HG02885 (cell line): ENCODE measurements around the gene DMAC2.
"Not testable (repeated sequence)": the region's sequence is repeated elsewhere in the genome, so short reads cannot be mapped to it uniquely, and the experiment has no call there.

Experiments used
- ATAC-seq: cut with Tn5 transposase; IDR thresholded peaks from one replicate; pipeline ENCODE4 v1.9.1; 2021; ENCODE audit warnings: mild to moderate bottlenecking; ENCODE audit not compliant: unreplicated experiment, poor library complexity

Gene DMAC2

DNA sequence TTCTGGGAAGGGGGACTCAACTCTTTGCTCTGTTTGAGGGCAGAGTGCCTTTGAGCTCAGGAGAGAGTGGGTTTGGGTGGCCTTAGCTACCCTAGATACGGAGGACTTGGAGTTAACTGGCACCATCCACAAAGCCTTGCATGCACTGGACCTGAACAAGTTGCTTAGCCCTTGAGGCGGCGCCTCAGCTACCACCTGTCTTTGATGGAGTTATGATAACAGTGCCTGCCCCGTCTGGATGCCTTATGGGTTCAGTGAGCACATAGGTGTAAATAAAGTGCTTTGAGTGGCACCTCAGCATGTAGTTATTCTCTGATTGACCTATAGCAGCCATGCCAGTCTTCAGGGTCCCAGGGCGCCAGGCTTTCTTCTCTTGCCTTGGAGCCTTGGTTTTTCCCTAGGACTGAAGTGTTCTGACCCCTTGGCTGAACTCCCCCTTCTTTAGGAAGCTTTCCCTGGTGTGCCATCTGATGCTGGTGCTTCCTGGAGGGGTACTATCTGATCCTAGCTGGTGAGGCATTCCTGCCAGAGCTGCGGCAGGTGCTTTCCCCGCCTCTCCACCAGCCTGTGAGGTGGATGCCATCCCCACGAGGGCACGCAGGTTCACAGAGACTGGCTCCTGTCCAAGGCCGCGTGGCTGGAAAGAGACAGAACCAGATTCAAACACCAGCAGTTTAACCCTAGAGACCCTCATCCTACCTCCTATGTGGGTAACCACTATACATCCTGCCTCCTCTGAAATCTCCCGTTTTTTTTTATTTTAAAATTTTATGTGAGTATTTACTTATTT, 36.3 kb downstream of the DMAC2 start:
- ATAC-seq = no peak

DNA sequence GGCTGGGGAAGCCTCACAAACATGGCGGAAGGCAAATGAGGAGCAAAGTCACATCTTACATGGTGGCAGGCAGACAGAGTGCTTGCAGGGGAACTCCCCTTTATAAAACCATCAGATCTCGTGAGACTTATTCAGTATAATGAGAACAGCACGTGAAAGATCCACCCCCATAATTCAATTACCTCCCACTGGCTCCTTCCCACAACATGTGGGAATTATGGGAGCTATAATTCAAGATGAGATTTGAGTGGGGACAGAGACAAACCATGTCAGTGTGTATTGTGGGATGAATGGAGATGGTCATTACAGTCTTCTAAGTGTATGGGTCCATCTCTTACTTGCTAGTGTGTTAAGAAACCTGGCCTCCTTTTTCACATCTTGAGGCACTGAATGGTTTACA, 37.7 kb downstream of the DMAC2 start:
- ATAC-seq = no peak

DNA sequence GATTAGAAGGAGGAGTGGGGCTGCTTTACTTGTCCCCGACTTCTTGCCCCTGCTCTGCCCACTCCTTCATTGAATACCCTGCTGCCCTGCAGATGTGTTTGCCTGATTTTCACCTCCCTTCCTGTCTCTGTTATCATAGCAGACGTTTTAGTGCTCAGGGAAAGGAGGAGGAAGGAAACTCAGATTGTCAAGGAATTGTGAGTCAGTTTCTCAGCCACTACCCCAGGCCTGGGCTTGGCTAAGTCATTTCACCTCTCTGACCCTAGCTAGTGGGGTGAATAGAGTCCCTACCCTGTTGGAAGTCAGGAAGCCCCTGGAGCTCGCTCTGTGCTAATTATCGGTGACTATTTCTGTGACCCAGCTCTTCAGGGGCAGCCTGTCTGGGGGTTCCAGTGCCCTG, 38.2 kb downstream of the DMAC2 start:
- no peak for ATAC-seq

DNA sequence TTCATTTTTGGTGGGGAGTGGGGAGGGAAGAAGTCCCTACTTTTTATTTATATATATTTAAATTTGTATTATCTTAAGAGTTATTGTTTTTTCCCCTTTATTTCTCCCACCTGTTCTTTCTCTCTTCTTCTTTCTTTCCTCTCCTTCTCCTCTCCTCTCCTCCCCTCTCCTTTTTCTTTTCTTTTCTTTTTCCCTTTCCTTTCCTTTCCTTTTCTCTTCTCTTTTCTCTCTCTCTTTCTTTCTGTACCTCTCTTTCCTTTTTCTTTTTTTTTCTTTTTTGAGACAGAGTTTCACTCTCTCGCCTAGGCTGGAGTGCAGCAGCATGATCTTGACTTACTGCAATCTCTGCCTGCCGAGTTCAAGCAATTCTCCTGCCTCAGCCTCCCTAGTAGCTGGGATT, 40.2 kb downstream of the DMAC2 start:
- ATAC-seq = no peak

DNA sequence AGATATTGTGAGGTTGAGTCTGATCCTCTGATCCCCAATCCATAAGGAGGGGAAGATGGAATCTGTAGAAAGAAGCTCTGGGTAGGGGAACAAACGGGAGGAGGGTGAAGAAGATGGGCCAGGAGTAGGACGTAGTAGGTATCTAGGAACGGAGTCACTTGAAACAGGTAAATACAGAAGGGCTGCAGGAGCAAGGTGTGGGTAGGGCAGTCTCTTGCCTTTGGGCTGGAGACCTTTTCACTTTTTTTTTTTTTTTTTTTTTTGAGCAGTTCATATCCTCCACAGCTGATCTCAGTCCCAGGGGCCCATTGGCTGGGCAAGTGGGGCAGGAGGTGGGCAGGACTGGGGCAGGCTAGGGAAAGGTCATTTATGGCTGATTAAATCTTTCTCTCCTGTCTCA, 40.6 kb downstream of the DMAC2 start:
- ATAC-seq = no peak

DNA sequence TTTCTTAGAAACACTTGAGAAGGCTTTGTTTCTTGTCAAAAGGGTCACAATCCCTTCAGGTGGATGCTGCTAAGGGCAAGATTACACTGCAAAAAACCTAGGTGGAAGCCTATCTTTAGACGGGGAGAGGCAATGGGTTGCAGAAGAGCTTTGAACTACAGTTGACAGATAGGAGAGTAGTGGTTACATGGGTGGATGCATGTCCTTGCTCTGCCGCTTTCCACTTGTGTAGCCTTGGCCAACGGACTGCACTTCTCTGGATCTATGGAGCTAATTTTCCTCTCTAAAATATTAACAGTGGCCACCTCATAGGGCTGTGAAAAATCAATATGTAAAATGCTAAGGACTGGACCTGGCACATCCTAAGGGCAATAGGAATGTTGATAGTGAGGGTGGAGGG, 41.1 kb downstream of the DMAC2 start:
- ATAC-seq = no peak

DNA sequence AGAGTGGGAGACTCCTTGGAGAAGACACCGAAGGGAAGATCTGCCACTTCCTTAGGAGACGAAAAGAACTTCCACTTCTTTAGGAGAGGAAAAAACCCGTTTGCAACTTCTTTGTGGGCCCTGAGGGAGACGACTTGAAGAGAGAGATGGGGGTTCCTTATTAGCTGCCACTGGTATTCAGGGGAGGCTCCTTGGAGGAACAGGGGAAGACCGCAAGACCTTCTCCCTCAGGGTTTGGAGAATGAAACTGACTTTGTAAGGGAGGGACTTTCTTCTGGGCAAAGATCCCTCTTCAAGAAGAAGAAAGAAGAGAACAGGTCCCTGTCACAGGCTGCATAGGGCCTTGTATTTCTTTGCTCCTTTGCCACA, 41.7 kb downstream of the DMAC2 start:
- no peak for ATAC-seq

DNA sequence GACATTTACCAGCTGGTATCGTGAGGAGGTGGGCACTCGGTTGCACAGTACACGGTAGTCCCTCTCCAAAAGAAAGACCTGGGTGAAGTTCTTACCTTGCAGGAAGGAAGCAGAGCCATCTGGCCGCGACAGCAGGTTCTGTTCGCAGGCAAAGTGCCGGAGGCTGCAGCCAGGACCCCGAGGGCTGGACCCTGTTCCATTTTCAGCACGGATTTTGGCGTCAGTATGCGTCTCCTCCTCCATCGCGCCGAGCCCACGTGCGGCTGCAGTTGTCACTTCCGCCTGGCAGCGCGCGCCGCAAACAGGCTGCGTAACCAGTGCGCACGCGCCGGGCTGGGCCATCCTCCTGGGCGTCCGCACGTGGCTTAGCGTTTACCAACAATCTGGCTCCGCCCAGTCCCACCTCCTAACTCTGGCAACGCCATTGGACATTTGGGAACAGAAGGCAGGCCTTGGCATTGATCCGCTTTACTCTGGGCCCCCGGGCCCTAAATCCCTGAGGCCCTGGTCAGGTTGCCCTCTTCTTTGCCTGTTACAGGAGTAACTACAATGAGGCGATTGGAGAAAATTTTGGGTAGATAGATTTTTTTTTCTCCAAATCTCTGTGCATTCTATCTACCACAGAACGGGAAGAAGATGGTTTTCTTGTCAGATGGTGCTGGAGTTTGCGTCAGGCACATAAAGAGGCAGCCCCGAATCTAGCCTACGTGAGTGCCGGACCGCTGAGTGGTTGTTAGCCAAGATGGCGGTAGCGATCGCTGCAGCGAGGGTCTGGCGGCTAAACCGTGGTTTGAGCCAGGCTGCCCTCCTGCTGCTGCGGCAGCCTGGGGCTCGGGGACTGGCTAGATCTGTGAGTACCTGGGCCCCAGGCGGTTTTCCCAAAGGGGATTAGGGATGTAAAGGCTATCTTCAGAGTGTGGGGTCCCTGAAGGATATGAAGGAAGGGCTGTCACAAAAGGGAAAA, 42.3 kb downstream of the DMAC2 start, which contains the start of the genes BCKDHA and EXOSC5:
BCKDHA (plus strand) TSS at position 733 of the 964 bp plus-strand sequence; CDS start at position 743, 10 bp downstream.
EXOSC5 (minus strand) TSS at position 274 of the 964 bp plus-strand sequence; CDS start at position 243, 31 bp downstream.
- ATAC-seq = peak; percentile 89

DNA sequence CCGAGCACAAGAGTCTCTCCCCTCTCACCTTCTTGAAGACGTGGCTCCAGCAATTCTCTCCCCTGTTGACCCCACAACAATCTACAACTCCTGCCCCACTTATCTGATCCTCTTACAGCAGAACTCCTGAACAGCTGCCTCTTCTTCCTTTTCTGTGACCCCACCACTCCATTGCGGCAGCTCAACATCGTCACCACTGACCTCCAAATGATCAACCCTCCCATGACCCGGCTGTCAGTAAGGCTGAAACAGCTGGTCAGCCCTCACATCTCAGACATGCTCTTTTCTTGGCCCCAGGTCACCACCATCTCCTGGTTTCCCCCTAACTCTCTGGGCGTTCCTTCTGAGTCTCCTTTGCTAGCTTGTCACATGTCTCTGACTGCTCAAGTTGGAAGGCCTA, 44.4 kb downstream of the DMAC2 start:
- ATAC-seq = no peak

DNA sequence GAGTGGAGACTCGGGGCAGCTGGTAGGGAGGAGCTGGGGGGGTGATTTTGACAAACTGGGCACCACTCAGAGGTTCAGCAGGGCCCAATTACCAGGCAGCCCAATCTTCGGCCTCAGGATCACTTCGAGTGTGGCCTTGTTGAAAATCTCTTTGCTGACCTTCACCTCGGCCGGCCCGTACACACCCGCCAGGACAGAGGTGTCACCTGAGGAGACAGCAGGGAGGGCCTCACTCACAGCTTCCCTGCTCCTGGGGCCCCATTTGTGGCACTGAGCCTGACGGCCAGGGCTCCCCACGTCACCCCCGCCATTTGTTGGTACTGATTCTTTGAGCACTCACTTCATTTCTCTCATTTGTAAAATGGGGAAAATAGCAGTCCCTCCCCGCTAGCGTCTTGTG, 46.9 kb downstream of the DMAC2 start:
- no peak for ATAC-seq

DNA sequence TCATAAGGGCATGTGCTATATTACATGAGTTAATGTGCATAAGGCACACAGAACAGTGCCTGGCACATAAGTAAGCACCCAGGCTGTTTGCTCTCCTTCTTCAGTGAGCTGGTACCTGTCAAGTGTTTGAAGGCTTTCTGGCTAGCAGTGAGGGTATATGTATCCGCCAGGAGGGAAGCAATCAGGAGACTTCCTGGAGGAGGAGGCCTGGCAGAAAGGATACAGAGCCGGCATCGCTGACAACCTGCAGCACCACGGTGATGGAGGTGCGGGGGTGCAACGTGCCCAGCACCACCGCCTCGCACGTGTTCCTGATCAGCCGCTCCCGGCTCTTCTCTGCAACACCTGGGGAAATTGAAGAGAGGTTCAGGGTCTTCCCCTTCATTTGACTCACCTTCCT, 48.1 kb downstream of the DMAC2 start:
- ATAC-seq = no peak

DNA sequence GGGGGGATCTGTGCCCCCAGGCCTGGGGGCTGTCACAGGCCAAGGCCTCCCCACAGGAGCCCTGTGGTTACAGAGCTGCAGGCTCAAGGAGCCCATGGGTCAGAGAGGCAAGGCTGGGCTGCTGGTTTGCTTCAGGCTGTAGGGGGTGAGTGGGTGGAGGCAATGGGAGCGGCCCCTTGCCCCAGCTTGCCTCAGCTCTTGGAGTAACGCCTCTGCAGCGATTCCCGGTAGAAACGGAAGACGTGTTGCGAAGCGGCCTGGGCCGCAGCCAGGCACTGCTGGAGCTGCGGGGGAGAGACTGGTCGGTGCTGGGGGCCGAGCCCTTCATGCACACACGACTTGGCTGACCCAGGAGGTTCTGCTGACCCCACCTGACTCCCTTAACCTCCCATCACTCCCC, 53.3 kb downstream of the DMAC2 start:
- ATAC-seq = no peak

DNA sequence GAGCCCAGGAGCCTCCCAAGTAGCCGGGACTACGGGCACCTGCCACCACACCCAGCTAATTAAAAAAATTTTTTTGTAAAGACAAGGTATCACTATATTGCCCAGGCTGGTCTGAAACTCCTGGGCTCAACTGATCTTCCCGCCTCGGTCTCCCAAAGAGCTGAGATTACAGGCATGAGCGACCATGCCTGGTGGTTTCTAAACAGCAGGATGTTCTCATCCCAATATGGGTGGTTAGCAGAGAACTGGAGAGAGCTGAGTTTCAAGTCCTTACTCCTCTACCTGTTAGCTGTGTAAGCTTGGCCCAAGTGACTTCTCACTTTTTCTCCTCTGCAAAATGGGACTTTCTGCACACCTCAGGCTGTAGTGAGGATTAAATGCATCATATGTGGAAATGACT, 55.4 kb downstream of the DMAC2 start:
- no peak for ATAC-seq

DNA sequence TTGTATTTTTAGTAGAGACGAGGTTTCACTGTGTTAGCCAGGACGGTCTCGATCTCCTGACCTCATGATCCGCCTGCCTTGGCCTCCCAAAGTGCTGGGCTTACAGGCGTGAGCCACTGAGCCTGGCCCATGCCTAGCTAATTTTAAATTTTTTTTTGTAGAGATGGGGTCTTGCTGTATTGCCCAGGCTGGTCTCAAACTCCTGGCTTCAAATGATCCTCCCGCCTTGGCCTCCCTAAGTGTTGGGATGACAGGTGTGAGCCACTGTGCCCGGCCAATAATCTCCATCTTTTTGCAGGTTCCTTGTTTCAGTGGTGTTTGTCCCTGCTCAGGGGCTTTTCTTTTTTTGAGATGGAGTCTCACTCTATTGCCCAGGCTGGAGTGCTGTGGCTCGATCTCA, 58.2 kb downstream of the DMAC2 start:
- ATAC-seq = not testable (repeated sequence)
